MCF 10A (cell line): Measurements from ENCODE around the gene PDCD1. TPM values are rescaled to one million over a fixed set of nuclear protein-coding genes. Genes with fewer than 3 reads are reported as not detected.

Source experiments
- BruUV-seq: library from RNA; stranded (reverse); fragments of 400-500 nt; replicated peaks from 2 replicates; lab custom pipeline; 2021; lab: Mats Ljungman, UMichigan
- CTCF ChIA-PET: fragments of 300-600 bp; sonication (Branson Sonifier 250); formaldehyde crosslinking; extraction: SDS; loops from one replicate; lab custom pipeline; 2021; ENCODE audit warnings: antibody characterized with exemption, inconsistent platforms; lab: Yijun Ruan, JAX
- POLR2A ChIA-PET: fragments of 300-600, 350-650 bp; sonication (Branson Sonifier 250); formaldehyde crosslinking; extraction: SDS; loops from one replicate; lab custom pipeline; 2020; ENCODE audit warnings: antibody characterized with exemption, inconsistent platforms; lab: Yijun Ruan, JAX
- DNase-seq: peaks from one replicate; pipeline ENCODE4 v3.0.0-alpha.2; 2018; ENCODE audit not compliant: unreplicated experiment
- H3K27ac Mint-ChIP-seq: one replicate; pipeline ENCODE4 v1.8.0; 2022; ENCODE audit warnings: mild to moderate bottlenecking, low read depth, mixed read lengths; ENCODE audit not compliant: unreplicated experiment
- H3K27me3 Mint-ChIP-seq: one replicate; pipeline ENCODE4 v1.8.0; 2022; ENCODE audit warnings: mixed read lengths; ENCODE audit not compliant: insufficient read depth, unreplicated experiment
- H3K36me3 Mint-ChIP-seq: one replicate; pipeline ENCODE4 v1.8.0; 2022; ENCODE audit warnings: mild to moderate bottlenecking, moderate library complexity, mixed read lengths; ENCODE audit not compliant: insufficient read depth, unreplicated experiment
- H3K4me1 Mint-ChIP-seq: one replicate; pipeline ENCODE4 v1.8.0; 2022; ENCODE audit warnings: mixed read lengths; ENCODE audit not compliant: insufficient read depth, unreplicated experiment
- H3K4me3 Mint-ChIP-seq: one replicate; pipeline ENCODE4 v1.8.0; 2022; ENCODE audit warnings: mild to moderate bottlenecking, moderate library complexity, mixed read lengths; ENCODE audit not compliant: unreplicated experiment
- H3K9me3 Mint-ChIP-seq: one replicate; pipeline ENCODE4 v1.8.0; 2022; ENCODE audit warnings: mixed read lengths; ENCODE audit not compliant: unreplicated experiment
- CTCF ChIP-seq: fragments of 200-600 bp; IDR thresholded peaks from one replicate; pipeline ENCODE4 v1.8.0; 2022; ENCODE audit warnings: antibody characterized with exemption, mild to moderate bottlenecking; ENCODE audit not compliant: unreplicated experiment
- intact Hi-C: fragments of 100-400 bp; cut with micrococcal nuclease; formaldehyde crosslinking; loops from 2 replicates; pipeline ENCODE4 v1.14.1; 2022
- total RNA-seq: library from RNA; stranded (reverse); gene quantifications from 2 replicates; pipeline ENCODE4 v1.2.3, GENCODE V29; 2022

PDCD1 gene
- total RNA-seq, 1 experiment from 2014 or later, result not detected

- no peak for TF ChIP-seq CTCF
- DNase-seq, result no peak
- Mint-ChIP-seq H3K27me3 (no peaks in the 10 kb centered on the region), H3K27ac (no peak overlapping the region), H3K9me3 (no peaks in the 10 kb centered on the region), H3K4me1 (no peaks in the 10 kb centered on the region), H3K4me3 (no peak overlapping the region), H3K36me3 (no peaks in the 10 kb centered on the region)
- CTCF ChIA-PET, result interaction anchor here (1.9 kb wide), 1 partner anchor 25 kb away, joined by 5 read pairs; no protein-coding TSS in a partner anchor
- BruUV-seq, result no TSS peak
- POLR2A ChIA-PET, result no interaction called here
- intact Hi-C loops, result no loop called here
These were observed 44.7 kb upstream of the PDCD1 start for GRCh38 chr2:241903121-241904010.

GRCh38 chr2:241902357-241902991 is 43.8 kb upstream of the PDCD1 start:
- ChIA-PET POLR2A (no interaction called here), CTCF (no interaction called here)
- Mint-ChIP-seq H3K27me3 (no peaks in the 10 kb centered on the region), H3K9me3 (no peaks in the 10 kb centered on the region), H3K36me3 (no peaks in the 10 kb centered on the region), H3K4me1 (no peaks in the 10 kb centered on the region), H3K4me3 (no peak overlapping the region), H3K27ac (no peak overlapping the region)
- DNase-seq, result no peak
- no TSS peak for BruUV-seq
- no peak for TF ChIP-seq CTCF
- intact Hi-C loops, result no loop called here

GRCh38 chr2:241901500-241902351 is 43.0 kb upstream of the PDCD1 start:
- H3K27ac Mint-ChIP-seq, result no peak overlapping the region
- DNase-seq, result no peak
- no peak for TF ChIP-seq CTCF

GRCh38 chr2:241901018-241901380 is 42.3 kb upstream of the PDCD1 start:
- CTCF ChIA-PET, result no interaction called here
- H3K9me3 Mint-ChIP-seq, result no peaks in the 10 kb centered on the region
- H3K27me3 Mint-ChIP-seq, result no peaks in the 10 kb centered on the region
- POLR2A ChIA-PET, result no interaction called here
- no peaks in the 10 kb centered on the region for H3K4me1 Mint-ChIP-seq
- H3K4me3 Mint-ChIP-seq, result no peak overlapping the region
- no peak for TF ChIP-seq CTCF
- intact Hi-C loops, result no loop called here
- no peak overlapping the region for H3K27ac Mint-ChIP-seq
- DNase-seq, result no peak
- BruUV-seq, result no TSS peak
- no peaks in the 10 kb centered on the region for H3K36me3 Mint-ChIP-seq

More at GRCh38 chr2:241901500-241902351, 43.0 kb upstream of the PDCD1 start:
- Mint-ChIP-seq H3K4me1 (no peaks in the 10 kb centered on the region), H3K36me3 (no peaks in the 10 kb centered on the region), H3K4me3 (no peak overlapping the region), H3K27me3 (no peaks in the 10 kb centered on the region), H3K9me3 (no peaks in the 10 kb centered on the region)
- CTCF ChIA-PET, result no interaction called here
- intact Hi-C loops, result no loop called here
- no TSS peak for BruUV-seq
- POLR2A ChIA-PET, result no interaction called here
